GM12878 (cell line): ENCODE measurements around the gene CHID1.

Experiments used
- CBFB ChIP-seq: IDR thresholded peaks from 2 replicates; pipeline ENCODE4 v1.6.1; 2016; ENCODE audit warnings: antibody characterized with exemption, low read depth
- MAX ChIP-seq: IDR thresholded peaks from 2 replicates; pipeline ENCODE4 v1.6.1; 2012; ENCODE audit warnings: low read depth, low read length, improper control_type of control experiment
- POLR2AphosphoS5 ChIP-seq: IDR thresholded peaks from 2 replicates; pipeline ENCODE4 v1.6.1; 2011; ENCODE audit warnings: mild to moderate bottlenecking, low read length, inconsistent platforms

DNA sequence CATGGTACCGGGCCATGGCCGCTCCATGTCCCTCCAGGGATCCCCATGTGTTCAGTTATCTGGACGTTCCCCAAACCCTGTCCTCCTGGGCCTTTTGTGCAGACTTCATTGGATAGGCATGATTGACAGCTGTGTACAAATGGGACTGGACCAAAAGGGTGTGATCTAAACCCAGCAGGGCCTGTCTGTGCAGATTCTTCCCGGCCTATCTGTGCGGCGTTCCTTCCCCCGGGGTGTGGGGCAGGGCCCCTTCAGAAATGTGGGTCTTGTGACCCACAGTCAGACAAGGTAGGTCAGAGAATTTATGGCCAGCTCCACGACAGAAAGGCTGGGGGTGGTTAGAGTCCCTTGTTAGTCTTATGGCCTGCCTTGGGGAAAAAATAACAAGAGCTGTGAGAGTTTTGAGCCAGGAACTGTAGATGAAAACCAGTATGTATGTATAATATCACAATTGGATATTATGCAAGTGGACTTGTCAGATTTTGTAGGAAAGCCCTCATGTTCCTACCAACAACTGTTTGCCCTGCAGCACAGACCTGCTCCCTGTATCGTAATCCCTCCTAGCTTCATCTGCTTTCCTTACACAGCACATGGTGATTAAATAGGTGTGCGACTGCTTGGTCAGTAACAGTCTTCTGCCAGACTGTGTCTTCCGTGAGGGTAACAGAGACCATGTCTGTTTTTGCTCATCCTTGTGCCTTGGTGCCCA is 46.8 kb upstream of the CHID1 start:
- TF ChIP-seq MAX: no peak
- no peak for TF ChIP-seq POLR2AphosphoS5
- no peak for TF ChIP-seq CBFB
